Measurements from ENCODE around the gene XRN2.
"Not testable (repeated sequence)": the region's sequence is repeated elsewhere in the genome, so short reads cannot be mapped to it uniquely, and the experiment has no call there.

The XRN2 gene

DNA sequence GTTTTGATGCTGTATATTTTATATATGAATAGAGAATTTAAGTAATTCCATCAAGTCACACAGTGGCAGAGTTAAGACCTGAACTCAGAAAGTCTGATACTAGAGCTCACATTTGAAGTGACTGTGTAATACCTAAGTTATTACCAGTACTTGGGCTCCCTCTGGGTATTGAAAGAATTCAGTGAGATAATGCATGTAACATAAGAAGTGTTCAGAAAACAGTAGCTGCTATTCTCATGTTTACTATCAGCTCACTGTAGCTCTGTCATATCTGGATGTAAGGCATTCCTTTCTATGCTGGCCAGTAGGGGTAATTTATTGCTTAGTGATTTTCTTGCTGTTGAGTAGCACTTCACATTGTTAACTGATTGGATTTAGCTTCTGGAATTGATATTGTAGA is 49.6 kb downstream of the XRN2 start:
- DNase-seq, result no peak

DNA sequence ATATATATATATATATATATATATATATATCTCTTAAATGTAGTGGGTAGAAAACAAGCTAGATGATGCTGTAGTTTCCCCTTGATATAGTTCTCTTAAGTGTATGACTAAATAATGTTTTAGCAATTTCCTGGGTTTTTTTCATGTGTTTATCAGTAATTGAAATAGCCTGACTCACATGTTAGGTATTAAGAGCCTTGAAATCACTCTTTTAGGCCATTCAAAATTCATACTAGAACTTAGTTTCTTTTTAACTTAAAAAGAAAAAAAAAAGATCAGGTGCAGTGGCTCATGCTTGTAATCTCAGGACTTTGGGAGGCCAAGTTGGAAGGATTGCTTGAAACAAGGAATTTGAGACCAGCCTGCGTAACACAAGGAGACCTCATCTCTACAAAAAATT is 50.1 kb downstream of the XRN2 start:
- DNase-seq, result no peak

GRCh38 chr20:21355981-21356380 is 52.9 kb downstream of the XRN2 start:
- DNase-seq, result no peak

DNA sequence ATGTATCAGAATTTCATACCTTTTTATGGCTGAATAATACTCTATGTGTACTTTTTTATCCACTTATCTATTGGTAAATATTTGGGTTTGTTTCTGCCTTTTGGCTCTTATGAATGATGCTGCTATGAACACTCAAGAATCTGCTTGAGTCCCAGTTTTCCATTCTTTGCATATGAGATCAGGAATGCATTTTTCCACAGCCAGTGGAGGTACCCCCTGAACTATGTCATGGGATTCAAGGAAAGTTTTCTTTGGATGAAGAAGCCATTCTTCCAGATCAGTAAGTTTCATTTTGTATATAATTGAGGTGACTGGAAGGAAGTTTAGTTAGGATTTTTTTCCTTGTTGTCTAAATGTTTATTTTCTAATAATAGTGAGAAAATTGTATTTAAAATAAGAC is 53.3 kb downstream of the XRN2 start:
- no peak for DNase-seq

- DNase-seq, result no peak
Measured at GRCh38 chr20:21357844-21358243, 54.7 kb downstream of the XRN2 start.

- no peak for DNase-seq
Measured at GRCh38 chr20:21358737-21359136, 55.6 kb downstream of the XRN2 start.

GRCh38 chr20:21360705-21361104 is 57.6 kb downstream of the XRN2 start:
- DNase-seq, result no peak

GRCh38 chr20:21361266-21361665 is 58.1 kb downstream of the XRN2 start:
- DNase-seq, result no peak

- no peak for DNase-seq
Measured at GRCh38 chr20:21364413-21364812, 61.3 kb downstream of the XRN2 start.

- no peak for DNase-seq
Measured at GRCh38 chr20:21365771-21366170, 62.6 kb downstream of the XRN2 start.

- not testable (repeated sequence) for DNase-seq
Measured at GRCh38 chr20:21366273-21366672, 63.1 kb downstream of the XRN2 start.

DNA sequence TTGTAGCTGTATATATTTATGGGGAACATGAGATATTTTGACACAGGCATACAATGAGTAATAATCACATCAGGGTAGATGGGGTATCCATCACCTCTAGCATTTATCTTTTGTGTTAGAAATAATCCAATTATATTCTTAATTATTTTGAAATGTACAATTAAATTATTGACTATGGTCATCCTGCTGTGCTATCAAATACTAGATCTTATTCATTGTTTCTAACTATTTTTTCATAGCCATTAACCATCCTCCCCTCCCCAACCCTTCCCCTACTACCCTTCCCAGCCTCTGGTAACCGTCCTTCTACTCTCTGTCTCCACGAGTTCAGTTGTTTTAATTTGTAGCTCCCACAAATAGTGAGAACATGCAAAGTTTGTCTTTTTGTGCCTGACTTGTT is 65.7 kb downstream of the XRN2 start:
- no peak for DNase-seq

DNA sequence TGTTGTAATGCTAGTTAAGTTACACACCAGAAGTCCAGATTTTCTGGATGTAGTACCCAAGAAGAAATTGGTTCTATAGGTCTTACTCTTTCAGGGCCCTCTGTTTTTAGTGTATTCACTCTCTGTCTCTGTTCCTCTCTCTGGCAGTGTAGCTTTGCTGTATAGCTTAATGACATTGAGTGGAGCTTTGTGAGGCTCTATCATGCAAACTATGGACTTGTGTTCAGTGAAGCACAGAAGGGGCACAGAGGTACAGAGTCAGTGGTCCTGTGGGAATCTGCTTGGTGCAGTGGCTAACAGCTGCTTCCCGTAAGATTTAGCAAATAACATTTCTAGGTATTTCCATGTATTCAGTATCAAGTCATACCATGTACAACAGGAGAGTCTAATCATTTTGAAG is 68.1 kb downstream of the XRN2 start:
- no peak for DNase-seq

DNA sequence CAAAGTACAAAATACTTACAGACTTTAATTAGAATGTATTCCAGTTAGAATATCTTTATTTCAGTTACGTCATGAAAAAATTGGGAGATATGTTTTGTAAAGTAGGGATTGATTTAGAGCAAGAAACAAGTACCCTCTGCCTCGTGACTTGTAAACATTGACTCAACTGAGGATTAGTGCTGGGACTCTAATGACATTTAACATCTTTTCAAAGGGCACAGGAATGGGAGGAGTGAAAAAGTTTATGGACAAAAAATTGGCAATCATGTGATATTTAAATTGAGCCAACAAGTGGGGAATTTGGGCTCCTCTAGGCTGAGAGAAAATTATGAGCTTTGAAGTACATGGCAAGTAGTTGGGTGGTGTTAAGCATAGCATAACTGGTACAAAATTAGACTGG is 68.9 kb downstream of the XRN2 start:
- no peak for DNase-seq

- DNase-seq, result no peak
Measured at GRCh38 chr20:21373436-21373835, 70.3 kb downstream of the XRN2 start.

DNA sequence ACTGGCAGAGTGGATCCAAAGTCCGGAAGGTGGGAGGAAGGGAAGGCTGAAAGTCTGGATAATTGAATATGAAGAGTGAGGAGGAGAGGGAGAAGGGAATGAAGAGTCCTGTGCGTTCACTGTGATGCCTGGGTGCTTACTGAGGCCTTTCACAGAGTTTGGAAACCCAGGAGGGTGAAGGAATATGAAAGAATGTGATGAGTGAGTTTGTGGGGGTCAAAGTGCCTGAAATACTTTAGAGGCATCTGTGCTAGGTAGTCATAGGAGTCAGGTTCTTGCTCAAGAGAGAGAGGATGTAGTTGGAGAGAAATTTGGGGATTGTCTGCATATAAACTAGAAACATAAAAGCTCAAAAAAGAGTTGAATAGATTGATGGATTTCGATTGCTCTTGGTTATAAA is 73.5 kb downstream of the XRN2 start:
- no peak for DNase-seq

DNA sequence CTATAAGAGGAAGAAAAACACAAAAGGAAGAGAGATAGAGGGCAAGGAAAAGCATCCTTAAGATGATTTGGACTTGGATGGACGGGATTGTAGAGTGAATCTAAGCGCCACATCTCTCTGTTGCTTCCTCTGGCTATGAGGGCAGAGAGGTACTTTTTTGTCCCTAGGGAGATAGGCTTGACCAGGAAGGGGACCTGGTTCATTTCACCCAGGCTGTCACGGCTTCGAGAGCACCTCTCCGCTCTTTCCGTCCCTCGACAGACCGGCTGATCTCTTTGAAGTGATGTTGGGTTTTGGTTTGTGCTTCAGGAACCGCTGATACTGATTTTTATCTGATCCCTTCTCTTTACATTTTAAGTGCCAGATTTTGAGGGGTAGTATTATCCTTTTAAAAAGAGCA is 74.6 kb downstream of the XRN2 start:
- DNase-seq, result no peak

- DNase-seq, result no peak
Measured at GRCh38 chr20:21378259-21378658, 75.1 kb downstream of the XRN2 start.

DNA sequence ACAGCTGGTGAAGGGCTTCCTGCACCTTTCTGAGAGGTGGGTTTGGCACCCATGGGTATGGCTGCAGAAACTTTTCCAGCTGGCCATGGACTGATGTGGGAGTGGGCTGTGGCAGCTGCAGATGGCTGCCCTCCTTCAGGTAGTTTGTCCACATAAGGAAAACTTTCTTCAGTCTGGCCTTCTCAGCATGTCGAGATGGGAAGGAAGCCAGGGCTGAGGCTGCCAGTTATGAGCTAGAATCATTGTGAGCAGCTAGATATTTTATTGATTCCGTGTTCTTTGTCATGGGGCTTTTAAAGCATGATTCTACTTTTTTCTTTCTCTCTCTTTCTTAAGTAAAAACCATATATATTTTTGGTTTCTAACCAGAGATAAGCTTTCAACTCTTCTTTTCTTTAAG is 77.6 kb downstream of the XRN2 start:
- DNase-seq, result no peak

DNA sequence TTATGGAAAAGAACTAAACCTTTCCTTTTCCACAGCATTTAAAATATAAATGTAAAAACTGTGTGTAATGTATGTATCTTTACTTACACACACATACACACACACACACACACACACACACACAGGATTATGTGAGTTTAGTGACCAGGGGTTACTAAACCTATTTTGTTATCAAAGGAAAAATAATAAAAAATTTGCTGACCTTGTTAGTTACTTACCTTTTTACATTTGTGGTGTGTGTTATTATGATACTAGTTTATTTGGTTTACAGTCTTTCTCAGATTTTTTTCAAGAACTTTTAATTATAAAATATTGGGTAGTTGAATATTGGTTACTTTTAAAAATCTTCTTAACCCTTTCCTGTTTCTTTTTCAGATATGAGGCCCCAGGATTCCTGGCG is 78.5 kb downstream of the XRN2 start:
- DNase-seq, result no peak

GRCh38 chr20:21384308-21384892 is 81.3 kb downstream of the XRN2 start:
- no peak for DNase-seq

- no peak for DNase-seq
Measured at GRCh38 chr20:21386111-21386510, 83.0 kb downstream of the XRN2 start.

DNA sequence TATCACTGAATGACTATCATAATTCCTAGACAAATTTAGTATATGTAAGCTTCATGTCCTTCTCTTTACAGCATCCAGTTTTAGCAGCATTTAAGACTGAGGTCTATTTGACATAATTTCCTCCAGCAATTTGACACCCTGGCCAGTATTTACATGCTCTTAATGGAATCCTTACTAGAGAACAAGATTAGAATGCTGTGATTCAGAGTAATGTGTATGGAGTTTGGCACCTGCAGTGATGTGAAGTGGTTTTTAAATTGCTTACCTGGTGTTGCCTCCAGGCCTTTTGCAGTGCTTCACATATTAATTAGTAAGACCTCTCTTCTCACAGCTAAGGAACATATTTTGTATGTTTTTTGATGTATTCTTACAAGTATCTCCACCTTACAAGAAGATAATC is 84.4 kb downstream of the XRN2 start:
- DNase-seq, result no peak

- no peak for DNase-seq
Measured at GRCh38 chr20:21388566-21388965, 85.4 kb downstream of the XRN2 start.

GRCh38 chr20:21389368-21389767 is 86.2 kb downstream of the XRN2 start:
- DNase-seq, result no peak

GRCh38 chr20:21390768-21391167 is 87.6 kb downstream of the XRN2 start:
- DNase-seq, result no peak

All from central memory CD4-positive, alpha-beta T cell (primary cell).